IPS-NIHi7 (cell line): ENCODE data around the gene VTA1.

Experiments
- DNase-seq: peaks from one replicate; pipeline ENCODE4 v3.0.0; 2012; ENCODE audit warnings: mixed read lengths; ENCODE audit errors: extremely low spot score

VTA1 gene

DNA sequence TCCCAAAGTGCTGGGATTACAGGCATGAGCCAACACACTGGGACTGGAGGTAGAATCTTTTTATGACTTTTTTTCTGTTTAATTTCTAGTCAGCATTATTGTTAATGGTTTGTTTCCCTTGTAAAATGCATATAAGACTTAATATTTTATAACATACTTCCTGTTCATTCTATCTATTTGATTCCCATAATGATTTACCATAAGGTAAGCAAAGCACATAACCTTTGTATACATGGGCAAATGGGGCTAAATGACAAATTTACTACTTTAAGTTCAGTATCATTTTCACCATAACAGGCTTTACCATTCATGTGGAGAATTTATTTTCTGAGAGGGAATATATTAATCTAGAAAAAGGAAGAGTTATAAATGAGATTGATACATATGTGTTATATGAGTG, 24.3 kb downstream of the VTA1 start:
- no peak for DNase-seq

DNA sequence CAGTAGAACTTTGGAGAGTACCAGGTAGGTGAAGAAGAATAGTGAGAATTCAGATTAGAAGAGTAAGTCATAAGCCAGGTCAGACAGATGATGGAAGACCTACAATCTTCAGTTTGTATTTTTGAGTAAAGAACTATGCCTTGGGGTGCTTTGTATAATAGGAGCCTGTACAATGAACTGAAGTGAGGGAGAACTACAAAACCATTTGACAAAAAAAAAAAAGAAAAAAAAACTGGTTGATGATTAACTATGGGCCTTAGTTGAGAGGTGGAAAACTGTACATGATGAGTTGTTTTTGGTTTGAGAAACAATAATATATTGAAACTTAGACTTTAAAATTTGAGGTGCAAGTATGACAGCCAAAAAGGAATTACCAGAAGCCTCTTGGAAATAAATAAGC, 25.7 kb downstream of the VTA1 start:
- DNase-seq = no peak

GRCh38 chr6:142173980-142174379, 26.9 kb downstream of the VTA1 start:
- no peak for DNase-seq

- DNase-seq = no peak
Measured at GRCh38 chr6:142174703-142175102, 27.6 kb downstream of the VTA1 start.

DNA sequence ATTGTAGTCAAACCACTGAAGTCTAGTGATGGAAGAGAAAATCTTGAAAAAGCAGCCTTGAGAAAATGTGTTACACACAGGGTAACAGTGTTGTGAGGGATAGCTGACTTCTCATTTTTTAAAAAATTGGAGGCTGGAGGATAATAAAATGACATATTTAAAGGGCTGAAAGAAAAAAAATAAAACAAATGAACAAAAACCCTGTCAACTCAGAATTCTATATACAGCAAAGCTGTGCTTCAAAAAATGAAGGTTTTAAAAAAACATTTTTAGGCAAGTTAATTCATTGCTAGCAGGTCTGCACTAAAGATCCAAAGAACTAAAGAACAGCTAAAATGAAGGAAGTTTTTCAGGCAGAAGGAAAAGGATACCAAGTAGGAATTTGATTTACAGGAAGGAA, 31.1 kb downstream of the VTA1 start:
- DNase-seq = no peak

DNA sequence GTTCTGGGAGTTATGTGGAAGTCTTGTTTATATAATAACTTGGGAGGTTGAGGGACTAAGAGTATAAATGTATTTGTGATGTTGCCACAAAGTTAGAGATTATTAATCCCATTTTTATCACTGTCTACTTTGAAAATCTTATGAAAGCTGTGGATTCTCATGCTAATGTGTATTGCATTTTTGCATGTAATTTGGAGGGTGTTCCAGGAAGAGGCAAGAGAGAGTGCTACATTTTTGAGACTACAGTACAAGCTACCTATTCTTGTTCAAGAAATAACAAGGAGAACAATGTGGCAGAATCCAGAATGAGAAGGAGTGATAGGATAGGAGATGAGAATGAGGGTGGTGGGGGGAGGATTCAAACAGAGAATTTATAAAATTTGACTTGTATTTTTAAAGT, 34.9 kb downstream of the VTA1 start:
- no peak for DNase-seq

DNA sequence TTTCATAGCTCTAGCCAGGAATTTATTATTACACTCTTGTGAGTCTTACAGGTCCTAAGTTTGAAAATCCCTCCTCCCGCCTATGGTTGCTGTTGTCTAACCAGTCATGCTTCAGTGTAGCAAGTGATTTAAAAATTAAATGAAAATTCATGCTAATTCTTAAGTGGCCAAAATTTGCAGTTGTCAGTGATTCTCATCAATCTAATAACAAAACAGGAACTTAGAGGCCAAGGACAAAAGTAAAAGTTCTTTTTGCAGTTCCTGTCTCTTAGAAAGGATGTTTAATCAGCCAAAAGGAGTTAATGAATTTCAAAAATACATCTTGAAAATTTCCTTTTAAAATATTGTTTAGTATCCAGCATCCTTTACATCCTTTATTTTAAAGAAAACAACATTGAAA, 36.3 kb downstream of the VTA1 start:
- DNase-seq = no peak

DNA sequence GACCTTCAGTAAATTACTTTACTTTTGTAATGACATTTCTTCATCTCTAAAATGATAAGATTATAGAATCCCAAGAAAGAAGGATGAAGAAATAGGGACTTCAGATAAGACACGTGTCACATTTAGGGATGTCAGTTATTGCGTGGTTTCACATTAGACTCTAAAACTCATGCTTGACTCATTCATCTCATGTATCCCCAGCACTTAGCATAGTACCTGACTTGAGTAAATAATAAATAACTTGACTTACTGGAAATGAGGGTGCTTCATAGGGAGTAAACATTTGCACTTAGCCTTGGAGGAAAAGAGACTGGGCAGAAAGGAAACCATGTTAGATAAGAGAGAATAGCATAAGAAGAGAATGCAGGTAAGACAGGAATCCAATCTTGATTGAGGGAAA, 37.2 kb downstream of the VTA1 start:
- no peak for DNase-seq

- no peak for DNase-seq
Measured at GRCh38 chr6:142185641-142186040, 38.6 kb downstream of the VTA1 start.

- DNase-seq = no peak
Measured at GRCh38 chr6:142187209-142187608, 40.1 kb downstream of the VTA1 start.

DNA sequence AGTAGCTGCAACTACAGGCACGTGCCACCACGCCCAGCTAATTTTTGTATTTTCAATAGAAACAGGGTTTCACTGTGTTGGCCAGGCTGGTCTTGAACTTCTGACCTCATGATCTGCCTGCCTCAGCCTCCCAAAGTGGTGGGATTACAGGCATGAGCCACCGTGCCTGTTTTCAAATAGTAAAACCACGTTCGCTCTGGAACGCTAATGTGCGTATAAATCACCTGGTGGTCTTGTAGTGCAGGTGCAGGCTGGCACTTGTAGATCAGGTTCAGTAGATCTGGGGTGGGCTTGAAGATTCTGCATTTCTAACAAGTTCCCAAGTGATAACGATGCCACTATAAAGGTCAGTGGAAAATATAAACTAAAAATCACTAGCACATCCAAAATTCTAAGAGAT, 41.3 kb downstream of the VTA1 start:
- DNase-seq = peak; percentile 15

- DNase-seq = no peak
Measured at GRCh38 chr6:142189057-142189456, 42.0 kb downstream of the VTA1 start.

DNA sequence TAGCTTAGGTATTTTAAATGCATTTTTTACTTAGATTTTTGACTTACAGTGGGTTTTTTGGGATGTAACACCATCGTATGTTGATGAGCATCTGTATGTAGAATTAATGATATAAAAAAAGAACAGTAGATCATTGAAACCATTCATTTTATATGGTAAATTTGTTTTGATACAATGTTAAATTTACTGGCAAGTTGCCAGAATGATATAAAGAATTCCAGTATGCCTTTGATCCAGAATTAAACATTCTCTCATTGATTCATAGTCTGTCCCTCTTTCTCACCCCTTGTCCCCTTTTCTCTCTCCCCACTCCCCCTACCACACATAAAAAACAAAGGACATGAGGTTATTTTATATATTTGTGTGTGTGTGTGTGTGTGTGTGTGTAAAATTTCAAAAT, 45.3 kb downstream of the VTA1 start:
- DNase-seq = no peak

DNA sequence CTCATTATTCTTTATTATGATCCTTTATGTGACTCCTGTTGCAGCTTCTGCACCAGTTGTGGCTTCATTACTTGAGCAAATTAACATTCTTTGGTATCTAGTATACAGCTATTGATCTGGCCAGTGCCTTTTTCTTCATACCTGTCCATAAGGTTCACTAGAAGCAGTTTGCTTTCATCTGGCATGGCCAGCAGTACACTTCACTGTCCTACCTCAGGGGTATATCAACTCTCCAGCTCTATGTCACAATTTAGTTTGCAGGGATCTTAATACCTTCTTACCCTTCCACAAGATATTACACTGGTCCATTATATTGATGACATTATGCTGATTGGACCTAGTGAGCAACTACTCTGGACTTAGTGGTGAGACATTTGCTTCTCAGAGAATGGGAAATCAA, 46.6 kb downstream of the VTA1 start:
- no peak for DNase-seq

GRCh38 chr6:142195862-142196541, 48.9 kb downstream of the VTA1 start:
- DNase-seq = no peak

DNA sequence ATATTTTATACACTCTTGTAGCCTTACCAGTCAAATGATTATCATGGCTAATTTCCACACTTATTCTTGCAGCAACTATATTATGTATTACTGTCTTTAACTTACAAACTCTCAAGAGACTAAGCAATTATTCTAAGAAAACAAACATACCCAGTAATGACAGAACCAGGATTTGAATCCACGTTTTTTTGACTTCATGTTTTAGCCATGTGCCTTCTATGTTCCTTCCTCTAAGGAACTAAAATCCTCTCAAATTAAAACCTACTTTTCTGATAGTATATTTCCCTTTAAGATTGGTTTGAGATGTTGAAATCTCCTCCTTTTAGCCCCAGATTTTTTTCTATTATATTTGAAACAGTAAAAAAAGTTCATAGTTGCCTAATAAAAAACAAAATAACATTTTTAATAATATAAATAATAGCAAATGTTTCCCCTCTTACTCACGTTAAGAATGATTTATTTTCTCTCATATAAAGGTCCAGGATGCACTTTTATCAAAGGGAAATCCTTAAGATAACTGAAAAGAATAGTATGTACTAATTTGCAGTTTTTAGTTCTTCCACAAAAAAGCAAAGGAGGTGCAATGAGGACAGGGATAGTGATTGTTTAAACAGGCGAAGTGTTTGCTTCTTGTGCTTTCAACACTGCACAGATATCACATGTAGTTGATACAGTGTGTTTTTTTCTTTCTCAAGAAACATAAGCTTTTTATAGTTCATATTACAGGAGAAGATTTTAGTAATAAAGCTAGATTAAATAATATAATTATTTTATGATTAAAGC, 54.0 kb downstream of the VTA1 start:
- DNase-seq = no peak

- DNase-seq = peak; percentile 72
Measured at GRCh38 chr6:142207265-142207877, 60.3 kb downstream of the VTA1 start.

- no peak for DNase-seq
Measured at GRCh38 chr6:142210606-142211005, 63.5 kb downstream of the VTA1 start.

GRCh38 chr6:142213402-142213801, 66.3 kb downstream of the VTA1 start:
- no peak for DNase-seq

GRCh38 chr6:142218446-142218845, 71.4 kb downstream of the VTA1 start:
- no peak for DNase-seq

DNA sequence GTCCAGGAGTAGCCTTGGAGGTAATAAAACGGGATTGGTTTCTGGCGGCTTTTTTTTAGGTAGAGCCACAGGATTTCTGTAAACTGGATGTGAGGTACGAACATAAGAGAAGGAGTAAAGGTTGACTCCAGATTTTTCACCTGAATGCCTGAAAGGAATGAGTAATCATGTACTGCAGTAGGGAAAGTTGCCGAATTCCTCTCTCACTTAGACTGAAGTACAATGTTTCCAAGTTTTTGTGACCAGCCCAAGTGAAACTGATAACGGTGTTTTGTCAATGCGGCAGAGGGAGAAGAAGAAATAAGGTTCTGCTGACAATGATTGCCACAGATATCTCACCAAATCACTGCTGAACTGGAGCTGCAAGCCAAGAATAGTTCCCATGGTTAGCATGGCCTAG, 75.0 kb downstream of the VTA1 start:
- no peak for DNase-seq

- no peak for DNase-seq
Measured at GRCh38 chr6:142223938-142224337, 76.9 kb downstream of the VTA1 start.

DNA sequence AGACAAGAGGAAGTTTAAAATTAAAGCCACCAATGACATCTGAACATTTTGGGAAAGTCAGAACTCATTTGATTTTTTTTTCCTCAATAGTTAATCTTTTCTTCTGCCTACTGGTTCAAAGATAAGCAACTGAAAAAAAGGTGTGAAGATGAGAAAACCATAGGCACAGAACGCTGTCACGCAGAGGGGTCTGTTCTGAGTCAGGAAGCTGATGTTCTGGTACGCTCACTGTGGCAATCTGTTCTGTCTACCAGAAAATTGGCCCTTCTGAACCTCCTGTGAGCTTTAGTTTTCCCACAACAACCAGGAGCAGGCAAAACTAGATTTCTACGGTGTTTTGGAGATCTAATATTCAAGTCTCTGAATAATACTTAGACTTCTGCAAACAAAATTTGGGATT, 78.1 kb downstream of the VTA1 start:
- DNase-seq = no peak
